MCF 10A (cell line): ENCODE measurements around the gene PTPRN. TPM values are rescaled to one million over a fixed set of nuclear protein-coding genes. Genes with fewer than 3 reads are reported as not detected.

Source experiments
- Bru-seq: library from RNA; stranded (reverse); fragments of 400-500 nt; gene quantifications from one replicate; lab custom pipeline; 2021; lab: Mats Ljungman, UMichigan
- BruChase-seq, 2 experiments: library from RNA; stranded (reverse); fragments of 400-500 nt; gene quantifications; one replicate each; lab custom pipeline; 2021; lab: Mats Ljungman, UMichigan
- BruUV-seq: library from RNA; stranded (reverse); fragments of 400-500 nt; replicated peaks from 2 replicates; lab custom pipeline; 2021; lab: Mats Ljungman, UMichigan
- CTCF ChIA-PET: fragments of 300-600 bp; sonication (Branson Sonifier 250); formaldehyde crosslinking; extraction: SDS; loops from one replicate; lab custom pipeline; 2021; ENCODE audit warnings: antibody characterized with exemption, inconsistent platforms; lab: Yijun Ruan, JAX
- POLR2A ChIA-PET: fragments of 300-600, 350-650 bp; sonication (Branson Sonifier 250); formaldehyde crosslinking; extraction: SDS; loops from one replicate; lab custom pipeline; 2020; ENCODE audit warnings: antibody characterized with exemption, inconsistent platforms; lab: Yijun Ruan, JAX
- DNase-seq: peaks from one replicate; pipeline ENCODE4 v3.0.0-alpha.2; 2018; ENCODE audit not compliant: unreplicated experiment
- H3K27ac Mint-ChIP-seq: one replicate; pipeline ENCODE4 v1.8.0; 2022; ENCODE audit warnings: mild to moderate bottlenecking, low read depth, mixed read lengths; ENCODE audit not compliant: unreplicated experiment
- H3K27me3 Mint-ChIP-seq: one replicate; pipeline ENCODE4 v1.8.0; 2022; ENCODE audit warnings: mixed read lengths; ENCODE audit not compliant: insufficient read depth, unreplicated experiment
- H3K36me3 Mint-ChIP-seq: one replicate; pipeline ENCODE4 v1.8.0; 2022; ENCODE audit warnings: mild to moderate bottlenecking, moderate library complexity, mixed read lengths; ENCODE audit not compliant: insufficient read depth, unreplicated experiment
- H3K4me1 Mint-ChIP-seq: one replicate; pipeline ENCODE4 v1.8.0; 2022; ENCODE audit warnings: mixed read lengths; ENCODE audit not compliant: insufficient read depth, unreplicated experiment
- H3K4me3 Mint-ChIP-seq: one replicate; pipeline ENCODE4 v1.8.0; 2022; ENCODE audit warnings: mild to moderate bottlenecking, moderate library complexity, mixed read lengths; ENCODE audit not compliant: unreplicated experiment
- H3K9me3 Mint-ChIP-seq: one replicate; pipeline ENCODE4 v1.8.0; 2022; ENCODE audit warnings: mixed read lengths; ENCODE audit not compliant: unreplicated experiment
- CTCF ChIP-seq: fragments of 200-600 bp; IDR thresholded peaks from one replicate; pipeline ENCODE4 v1.8.0; 2022; ENCODE audit warnings: antibody characterized with exemption, mild to moderate bottlenecking; ENCODE audit not compliant: unreplicated experiment
- intact Hi-C: fragments of 100-400 bp; cut with micrococcal nuclease; formaldehyde crosslinking; loops from 2 replicates; pipeline ENCODE4 v1.14.1; 2022
- long read RNA-seq: library from polyadenylated mRNA; stranded (forward); transcript quantifications from one replicate; pipeline ENCODE4 v2.0.0, GENCODE V29; 2022
- total RNA-seq: library from RNA; stranded (reverse); gene quantifications from 2 replicates; pipeline ENCODE4 v1.2.3, GENCODE V29; 2022

Gene PTPRN
- total RNA-seq (not detected in 2 replicates), Bru-seq, nascent RNA (not detected), BruChase-seq, experiment 1, labeled RNA remaining after a 6-hour chase (not detected), BruChase-seq, experiment 2, labeled RNA remaining after a 2-hour chase (not detected)
- long read RNA-seq: 0 reads

GRCh38 chr2:219309278-219309677 is at the start of gene PTPRN:
Gene PTPRN (minus strand): TSS chr2:219309401. CDS start chr2:219309332, 69 bp downstream.
- intact Hi-C loops: no loop called here
- CTCF ChIA-PET: interaction anchor here (1.8 kb wide), 1 partner anchor 11 kb away, joined by 5 read pairs; no protein-coding TSS in a partner anchor
- BruUV-seq: no TSS peak

GRCh38 chr2:219358170-219359075 is 49.2 kb upstream of the PTPRN start:
- intact Hi-C loops: no loop called here
- H3K27me3 Mint-ChIP-seq: peaks cover 49% of the 10 kb centered on the region
- ChIA-PET CTCF (interaction anchor here (0.7 kb wide), 2 partner anchors 33 to 273 kb away, joined by 3 to 5 read pairs; no protein-coding TSS in a partner anchor), POLR2A (interaction anchor here (0.7 kb wide), 2 partner anchors 656 to 698 kb away, joined by 3 read pairs; no protein-coding TSS in a partner anchor)
- no peak for TF ChIP-seq CTCF
- no peaks in the 10 kb centered on the region for H3K36me3 Mint-ChIP-seq
- no peak overlapping the region for H3K4me3 Mint-ChIP-seq
- H3K4me1 Mint-ChIP-seq: peaks cover 12% of the 10 kb centered on the region
- BruUV-seq: no TSS peak
- DNase-seq: no peak
- no peaks in the 10 kb centered on the region for H3K9me3 Mint-ChIP-seq
- no peak overlapping the region for H3K27ac Mint-ChIP-seq

More at GRCh38 chr2:219309278-219309677, at the start of gene PTPRN:
- Mint-ChIP-seq H3K27me3 (peaks cover 49% of the 10 kb centered on the region), H3K9me3 (no peaks in the 10 kb centered on the region), H3K4me3 (no peak within 1 kb of the TSS), H3K4me1 (no peaks in the 10 kb centered on the region), H3K27ac (no peak within 1 kb of the TSS), H3K36me3 (peaks cover 6% of the 10 kb centered on the region)
- POLR2A ChIA-PET: no interaction called here
- no peak for TF ChIP-seq CTCF
- no peak for DNase-seq

GRCh38 chr2:219356834-219357233 is 47.6 kb upstream of the PTPRN start:
- no peak overlapping the region for H3K27ac Mint-ChIP-seq
- H3K27me3 Mint-ChIP-seq: peaks cover 49% of the 10 kb centered on the region
- ChIA-PET POLR2A (interaction anchor here (1.2 kb wide), 1 partner anchor 10 kb away, joined by 3 read pairs; no protein-coding TSS in a partner anchor), CTCF (interaction anchor here (0.6 to 1.3 kb wide), 3 partner anchors 12 to 234 kb away, joined by 3 to 5 read pairs (median 4); no protein-coding TSS in a partner anchor)
- H3K36me3 Mint-ChIP-seq: no peaks in the 10 kb centered on the region
- TF ChIP-seq CTCF: no peak
- H3K9me3 Mint-ChIP-seq: no peaks in the 10 kb centered on the region
- DNase-seq: no peak
- no peaks in the 10 kb centered on the region for H3K4me1 Mint-ChIP-seq
- BruUV-seq: no TSS peak
- intact Hi-C loops: no loop called here
- no peak overlapping the region for H3K4me3 Mint-ChIP-seq

GRCh38 chr2:219354582-219354981 is 45.4 kb upstream of the PTPRN start:
- no peak for DNase-seq
- peaks cover 49% of the 10 kb centered on the region for H3K27me3 Mint-ChIP-seq
- ChIA-PET CTCF (interaction anchor here (0.5 to 1.1 kb wide), 2 partner anchors 10 to 59 kb away, joined by 3 read pairs; no protein-coding TSS in a partner anchor), POLR2A (no interaction called here)
- intact Hi-C loops: no loop called here
- no TSS peak for BruUV-seq
- H3K4me1 Mint-ChIP-seq: no peaks in the 10 kb centered on the region
- no peaks in the 10 kb centered on the region for H3K36me3 Mint-ChIP-seq
- no peak overlapping the region for H3K27ac Mint-ChIP-seq
- H3K9me3 Mint-ChIP-seq: no peaks in the 10 kb centered on the region
- no peak overlapping the region for H3K4me3 Mint-ChIP-seq
- no peak for TF ChIP-seq CTCF
